22Rv1 (cell line): Measurements from ENCODE around the gene FMR1NB.

Experiments used
- ZFX ChIP-seq: fragments of 450-650 bp; IDR thresholded peaks from 2 replicates; pipeline ENCODE4 v1.6.1; 2017; ENCODE audit warnings: antibody characterized with exemption, borderline replicate concordance
- TF ChIP-seq, protein P1 (sequence below): fragments of 450-650 bp; IDR thresholded peaks from 2 replicates; pipeline ENCODE4 v1.5.1; 2017; ENCODE audit warnings: mild to moderate bottlenecking

DNA sequence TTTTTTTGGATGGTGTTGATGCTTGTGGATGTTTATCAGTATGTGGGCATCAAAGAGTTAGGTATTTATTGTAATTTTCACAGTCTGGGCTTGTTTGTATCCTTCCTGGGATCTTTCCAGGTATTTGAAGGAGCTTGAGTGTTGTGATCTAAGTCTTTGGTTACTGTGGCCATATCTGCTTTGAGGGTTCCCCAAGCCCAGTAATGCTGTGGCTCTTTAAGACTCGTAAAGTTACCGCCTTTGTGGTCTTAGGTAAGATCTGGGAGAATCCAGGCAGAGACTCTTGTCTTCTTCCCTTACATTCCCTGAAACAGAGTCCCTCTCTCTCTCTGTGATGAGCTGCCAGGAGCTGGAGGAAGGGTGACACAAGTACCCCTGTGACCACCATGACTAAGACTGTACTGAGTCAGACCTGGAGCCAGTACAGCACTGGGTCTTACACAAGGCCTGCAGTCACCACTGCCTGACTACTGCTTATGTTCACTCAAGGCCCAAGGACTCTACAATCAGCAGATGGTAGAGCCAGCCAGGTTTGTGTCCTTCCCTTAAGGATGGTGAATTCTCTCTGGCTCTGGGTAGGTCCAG, 62.2 kb downstream of the FMR1NB start:
- TF ChIP-seq, protein P1, sequence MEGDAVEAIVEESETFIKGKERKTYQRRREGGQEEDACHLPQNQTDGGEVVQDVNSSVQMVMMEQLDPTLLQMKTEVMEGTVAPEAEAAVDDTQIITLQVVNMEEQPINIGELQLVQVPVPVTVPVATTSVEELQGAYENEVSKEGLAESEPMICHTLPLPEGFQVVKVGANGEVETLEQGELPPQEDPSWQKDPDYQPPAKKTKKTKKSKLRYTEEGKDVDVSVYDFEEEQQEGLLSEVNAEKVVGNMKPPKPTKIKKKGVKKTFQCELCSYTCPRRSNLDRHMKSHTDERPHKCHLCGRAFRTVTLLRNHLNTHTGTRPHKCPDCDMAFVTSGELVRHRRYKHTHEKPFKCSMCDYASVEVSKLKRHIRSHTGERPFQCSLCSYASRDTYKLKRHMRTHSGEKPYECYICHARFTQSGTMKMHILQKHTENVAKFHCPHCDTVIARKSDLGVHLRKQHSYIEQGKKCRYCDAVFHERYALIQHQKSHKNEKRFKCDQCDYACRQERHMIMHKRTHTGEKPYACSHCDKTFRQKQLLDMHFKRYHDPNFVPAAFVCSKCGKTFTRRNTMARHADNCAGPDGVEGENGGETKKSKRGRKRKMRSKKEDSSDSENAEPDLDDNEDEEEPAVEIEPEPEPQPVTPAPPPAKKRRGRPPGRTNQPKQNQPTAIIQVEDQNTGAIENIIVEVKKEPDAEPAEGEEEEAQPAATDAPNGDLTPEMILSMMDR = no peak
- no peak for TF ChIP-seq ZFX
